Smooth muscle cell of bladder (primary cell): ENCODE data around the gene ORC5. TPM values are rescaled to one million over a fixed set of nuclear protein-coding genes. Genes with fewer than 3 reads are reported as not detected.

Experiments used
- total RNA-seq: library from RNA; depleted of rRNA; stranded (reverse); fragments of >200 nt; gene quantifications from 2 replicates; pipeline ENCODE4 v1.2.3, GENCODE V29; 2014

ORC5 gene
- total RNA-seq = 14.2 and 16.5 TPM in 2 replicates

GRCh38 chr7:104207731-104208420 is at the start of gene ORC5:
Gene ORC5 (minus strand): TSS chr7:104208013. CDS start chr7:104207904, 109 bp downstream.

Other genes with a start within 250 kb of the ORC5 start
- 0.43 and 0.74 TPM in 2 replicates for gene RELN, start 218.4 kb downstream of the ORC5 start, total RNA-seq
- gene LHFPL3, start 120.6 kb upstream of the ORC5 start, total RNA-seq = not detected in 2 replicates